ENCODE measurements around the gene POLG.
"Not testable (repeated sequence)": the region's sequence is repeated elsewhere in the genome, so short reads cannot be mapped to it uniquely, and the experiment has no call there.

POLG gene

GRCh38 chr15:89277281-89277680 lies 57.3 kb downstream of the POLG start:
- not testable (repeated sequence) for DNase-seq
